GM21576 (cell line): ENCODE data around the gene CCDC57.

Experiments
- ATAC-seq: cut with Tn5 transposase; IDR thresholded peaks from one replicate; pipeline ENCODE4 v1.9.1; 2021; ENCODE audit warnings: mild to moderate bottlenecking, moderate library complexity; ENCODE audit not compliant: unreplicated experiment

CCDC57 gene

GRCh38 chr17:82237083-82237745 is 24.6 kb upstream of the CCDC57 start:
- no peak for ATAC-seq

- ATAC-seq = no peak
Observed at GRCh38 chr17:82236142-82236971, 23.7 kb upstream of the CCDC57 start.

GRCh38 chr17:82235775-82236141 is 23.1 kb upstream of the CCDC57 start:
- ATAC-seq = no peak

- ATAC-seq = no peak
Observed at GRCh38 chr17:82235056-82235774, 22.6 kb upstream of the CCDC57 start.

GRCh38 chr17:82234211-82235055 is 21.8 kb upstream of the CCDC57 start:
- ATAC-seq = no peak

GRCh38 chr17:82232876-82233785 is 20.5 kb upstream of the CCDC57 start:
- ATAC-seq = no peak

GRCh38 chr17:82232322-82232820 is 19.7 kb upstream of the CCDC57 start:
- ATAC-seq = no peak

GRCh38 chr17:82231562-82232321 is 19.1 kb upstream of the CCDC57 start:
- no peak for ATAC-seq

- no peak for ATAC-seq
Observed at GRCh38 chr17:82231312-82231561, 18.6 kb upstream of the CCDC57 start.

- ATAC-seq = no peak
Observed at GRCh38 chr17:82230609-82231311, 18.1 kb upstream of the CCDC57 start.

- no peak for ATAC-seq
Observed at GRCh38 chr17:82229698-82230608, 17.3 kb upstream of the CCDC57 start.

GRCh38 chr17:82228842-82229697 is 16.4 kb upstream of the CCDC57 start, which contains the start of gene SLC16A3:
TSS of gene SLC16A3 (plus strand) at chr17:82229042. CDS start at chr17:82236009, 6,967 bp downstream.
- ATAC-seq = no peak

- ATAC-seq = peak; percentile 38
Observed at GRCh38 chr17:82228278-82228841, 15.7 kb upstream of the CCDC57 start.

- ATAC-seq = no peak
Observed at GRCh38 chr17:82227629-82228277, 15.1 kb upstream of the CCDC57 start.

- ATAC-seq = no peak
Observed at GRCh38 chr17:82226809-82227628, 14.4 kb upstream of the CCDC57 start.
